Neuron (in vitro differentiated cells): ENCODE data around the gene DES.
A peak's percentile ranks its signal among the peaks of the same experiment; 100 is the strongest.

Experiments
- H2AFZ ChIP-seq: one replicate; pipeline ENCODE4 v1.6.1; 2013; ENCODE audit warnings: low read depth, mild to moderate bottlenecking, inconsistent platforms, low read length, moderate library complexity
- H3K27me3 ChIP-seq: one replicate; pipeline ENCODE4 v1.6.1; 2013; ENCODE audit warnings: low read length; ENCODE audit not compliant: insufficient read depth
- H3K36me3 ChIP-seq: one replicate; pipeline ENCODE4 v1.6.1; 2013; ENCODE audit warnings: low read length; ENCODE audit not compliant: insufficient read depth
- H3K4me1 ChIP-seq: one replicate; pipeline ENCODE4 v1.6.1; 2013; ENCODE audit warnings: low read length; ENCODE audit not compliant: insufficient read depth
- H3K4me3 ChIP-seq: 2 replicates; pipeline ENCODE4 v1.5.1; 2013; ENCODE audit warnings: mild to moderate bottlenecking, low read length, moderate library complexity
- H3K9me3 ChIP-seq: one replicate; pipeline ENCODE4 v1.6.1; 2013; ENCODE audit warnings: low read length

The DES gene

DNA sequence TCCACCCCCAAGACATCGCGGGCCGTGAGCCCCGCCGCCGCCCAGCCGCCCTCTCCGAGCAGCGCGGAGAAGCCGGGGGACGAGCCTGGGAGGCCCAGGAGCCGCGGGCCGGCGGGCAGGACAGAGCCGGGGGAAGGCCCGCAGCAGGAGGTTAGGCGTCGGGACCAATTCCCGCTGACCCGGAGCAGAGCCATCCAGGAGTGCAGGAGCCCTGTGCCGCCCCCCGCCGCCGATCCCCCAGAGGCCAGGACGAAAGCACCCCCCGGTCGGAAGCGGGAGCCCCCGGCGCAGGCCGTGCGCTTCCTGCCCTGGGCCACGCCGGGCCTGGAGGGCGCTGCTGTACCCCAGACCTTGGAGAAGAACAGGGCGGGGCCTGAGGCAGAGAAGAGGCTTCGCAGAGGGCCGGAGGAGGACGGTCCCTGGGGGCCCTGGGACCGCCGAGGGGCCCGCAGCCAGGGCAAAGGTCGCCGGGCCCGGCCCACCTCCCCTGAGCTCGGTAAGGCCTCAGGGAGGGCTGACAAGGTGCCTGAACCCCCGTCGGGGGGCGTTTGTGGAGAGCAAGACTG lies 30.7 kb downstream of the DES start:
- H3K4me3 ChIP-seq: no peak overlapping the region
- no peaks in the 10 kb centered on the region for H3K36me3 ChIP-seq
- H3K27me3 ChIP-seq: no peaks in the 10 kb centered on the region
- no peak overlapping the region for H2AFZ ChIP-seq
- H3K4me1 ChIP-seq: peaks cover 29% of the 10 kb centered on the region
- H3K9me3 ChIP-seq: no peaks in the 10 kb centered on the region

DNA sequence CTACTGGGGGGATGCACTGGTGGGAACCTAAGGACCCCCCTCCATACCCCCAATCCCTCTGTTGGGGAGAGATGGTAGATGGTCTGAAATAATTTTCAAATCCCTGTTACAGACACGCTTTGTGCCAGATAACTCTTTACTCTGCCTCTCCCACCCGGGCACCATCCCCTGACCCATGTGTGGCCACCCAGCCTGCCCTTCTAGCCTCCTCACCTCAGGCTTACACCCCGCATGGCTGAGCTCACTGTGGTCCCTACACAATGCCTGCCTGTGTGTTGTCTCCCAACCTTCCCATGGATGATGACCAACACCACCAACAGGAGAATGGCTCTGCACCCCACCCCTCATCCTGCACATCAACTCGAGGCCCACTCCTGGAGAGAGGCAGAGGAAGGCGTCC lies 31.4 kb downstream of the DES start:
- H3K4me3 ChIP-seq: no peak overlapping the region
- H3K36me3 ChIP-seq: no peaks in the 10 kb centered on the region
- H3K4me1 ChIP-seq: peaks cover 33% of the 10 kb centered on the region
- no peaks in the 10 kb centered on the region for H3K27me3 ChIP-seq
- H3K9me3 ChIP-seq: no peaks in the 10 kb centered on the region
- no peak overlapping the region for H2AFZ ChIP-seq

DNA sequence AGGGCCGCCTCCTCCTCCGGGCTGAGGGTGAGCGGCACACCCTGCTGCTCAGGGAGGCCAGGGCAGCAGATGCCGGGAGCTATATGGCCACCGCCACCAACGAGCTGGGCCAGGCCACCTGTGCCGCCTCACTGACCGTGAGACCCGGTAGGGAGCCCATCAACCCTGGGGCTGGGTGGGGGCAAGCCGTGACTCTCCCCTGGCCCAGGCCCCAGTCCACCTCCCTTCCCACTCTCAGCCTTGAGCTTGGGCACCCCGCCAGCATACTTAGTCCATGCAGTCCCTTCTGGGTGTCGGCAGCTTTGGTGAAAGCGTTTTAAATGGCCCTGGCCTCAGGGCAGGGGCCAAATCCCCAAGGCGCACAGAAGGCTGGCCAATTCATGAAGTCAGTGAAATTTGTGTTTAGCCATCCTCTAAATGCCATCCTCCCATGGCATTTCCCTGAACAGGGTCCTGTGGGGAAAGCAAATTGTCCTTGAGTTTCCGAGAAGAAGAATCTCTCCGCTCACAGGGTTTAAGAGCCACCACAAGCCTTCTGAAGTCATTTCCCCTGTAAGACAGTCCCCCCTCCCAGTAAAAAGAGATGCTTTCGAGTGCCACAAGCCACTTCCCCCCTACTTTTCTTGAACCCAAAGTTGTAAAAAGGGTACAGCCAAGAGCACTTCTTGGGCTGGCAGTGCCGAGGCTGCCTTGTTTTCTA lies 33.6 kb downstream of the DES start:
- no peaks in the 10 kb centered on the region for H3K9me3 ChIP-seq
- no peaks in the 10 kb centered on the region for H3K27me3 ChIP-seq
- peaks cover 15% of the 10 kb centered on the region for H3K4me1 ChIP-seq
- H3K4me3 ChIP-seq: no peak overlapping the region
- no peak overlapping the region for H2AFZ ChIP-seq
- no peaks in the 10 kb centered on the region for H3K36me3 ChIP-seq

DNA sequence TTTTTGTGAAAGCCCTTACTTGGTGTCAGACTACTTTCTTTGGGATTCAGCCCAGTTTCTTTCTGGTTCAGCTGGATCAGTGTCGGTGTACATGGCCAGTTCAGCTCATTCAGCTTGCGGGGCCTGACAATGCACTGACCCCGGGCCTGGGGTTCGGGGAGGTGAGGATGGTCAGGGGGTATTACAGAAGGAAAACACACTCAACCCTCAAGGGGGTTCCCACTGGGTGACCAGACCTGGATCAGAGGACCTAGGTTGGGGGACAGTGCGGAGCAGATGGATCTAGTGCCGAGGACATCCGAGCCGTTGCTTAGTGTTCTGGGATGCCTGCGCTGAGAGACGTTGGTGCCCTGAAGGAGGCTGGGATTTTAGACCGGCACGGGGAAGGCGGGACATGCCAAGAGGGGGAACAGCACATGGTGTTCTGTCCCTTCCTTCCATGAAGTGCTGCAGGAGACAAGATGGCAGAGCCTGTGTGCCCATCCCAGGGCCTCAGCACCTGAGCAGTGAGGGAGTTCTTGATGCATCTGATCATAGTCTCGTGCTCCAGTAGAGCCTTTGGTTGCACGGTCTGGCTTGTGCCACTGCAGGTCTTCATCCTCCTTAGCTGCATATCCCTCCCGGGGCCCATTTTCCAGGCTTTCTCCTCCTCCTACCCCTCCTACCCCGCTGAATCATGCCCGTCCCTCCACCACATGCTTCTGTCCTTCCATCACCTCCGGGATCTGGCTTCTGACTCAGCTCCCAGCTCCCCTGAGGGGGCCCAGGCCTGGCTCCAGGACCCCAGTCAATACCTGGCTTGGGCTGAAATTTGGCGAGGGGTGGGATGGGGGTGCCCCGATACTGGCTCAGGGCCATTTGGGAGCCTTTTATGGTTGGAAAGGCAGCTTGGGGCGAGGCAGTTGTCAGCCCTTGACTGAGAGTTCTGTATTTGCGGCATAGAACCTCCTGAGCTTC lies 34.5 kb downstream of the DES start:
- Histone ChIP-seq H3K9me3 (no peaks in the 10 kb centered on the region), H3K4me1 (peaks cover 13% of the 10 kb centered on the region), H2AFZ (no peak overlapping the region), H3K27me3 (no peaks in the 10 kb centered on the region), H3K36me3 (no peaks in the 10 kb centered on the region), H3K4me3 (no peak overlapping the region)

GRCh38 chr2:219453671-219454590 lies 35.8 kb downstream of the DES start:
- H3K4me1 ChIP-seq: peaks cover 21% of the 10 kb centered on the region
- no peak overlapping the region for H2AFZ ChIP-seq
- no peak overlapping the region for H3K4me3 ChIP-seq
- no peaks in the 10 kb centered on the region for H3K36me3 ChIP-seq
- H3K9me3 ChIP-seq: no peaks in the 10 kb centered on the region
- H3K27me3 ChIP-seq: no peaks in the 10 kb centered on the region

GRCh38 chr2:219455581-219455980 lies 37.4 kb downstream of the DES start:
- H3K4me1 ChIP-seq: peaks cover 36% of the 10 kb centered on the region
- no peak overlapping the region for H3K4me3 ChIP-seq
- H3K9me3 ChIP-seq: no peaks in the 10 kb centered on the region
- H3K36me3 ChIP-seq: no peaks in the 10 kb centered on the region
- no peak overlapping the region for H2AFZ ChIP-seq
- no peaks in the 10 kb centered on the region for H3K27me3 ChIP-seq

GRCh38 chr2:219457784-219458369 lies 39.7 kb downstream of the DES start:
- H3K4me1 ChIP-seq: peaks cover 44% of the 10 kb centered on the region
- H3K9me3 ChIP-seq: no peaks in the 10 kb centered on the region
- H2AFZ ChIP-seq: no peak overlapping the region

DNA sequence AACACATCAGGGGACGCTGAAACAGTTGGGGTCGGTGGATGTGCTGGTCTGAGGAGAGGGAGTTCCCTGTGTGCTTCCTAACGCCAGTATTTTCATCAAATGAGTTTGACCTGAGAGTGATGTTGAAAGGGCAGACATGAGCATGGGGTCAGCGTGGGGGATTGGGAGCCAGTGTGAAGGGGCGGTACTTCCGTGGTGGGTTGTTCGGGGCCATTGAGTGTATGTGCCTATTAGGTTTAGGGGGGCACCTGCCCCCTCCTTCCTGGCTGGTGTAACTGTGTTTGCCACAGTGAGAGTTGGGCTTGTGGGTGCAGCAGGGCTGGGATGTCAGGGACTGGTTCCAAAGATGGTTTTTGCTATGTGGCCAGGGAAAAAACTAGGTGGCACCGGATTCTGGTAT lies 40.8 kb downstream of the DES start:
- H2AFZ ChIP-seq: no peak overlapping the region
- H3K27me3 ChIP-seq: no peaks in the 10 kb centered on the region
- H3K4me3 ChIP-seq: no peak overlapping the region
- H3K4me1 ChIP-seq: peaks cover 34% of the 10 kb centered on the region
- no peaks in the 10 kb centered on the region for H3K9me3 ChIP-seq
- H3K36me3 ChIP-seq: peaks cover 2% of the 10 kb centered on the region

More at GRCh38 chr2:219457784-219458369, 39.7 kb downstream of the DES start:
- no peak overlapping the region for H3K4me3 ChIP-seq
- H3K27me3 ChIP-seq: no peaks in the 10 kb centered on the region
- H3K36me3 ChIP-seq: peaks cover 2% of the 10 kb centered on the region

- Histone ChIP-seq H3K4me3 (no peak overlapping the region), H3K36me3 (peaks cover 2% of the 10 kb centered on the region), H3K27me3 (no peaks in the 10 kb centered on the region), H2AFZ (peak overlapping the region; percentile 21), H3K4me1 (peaks cover 30% of the 10 kb centered on the region), H3K9me3 (no peaks in the 10 kb centered on the region)
Measured at GRCh38 chr2:219459460-219460311, 41.5 kb downstream of the DES start.

DNA sequence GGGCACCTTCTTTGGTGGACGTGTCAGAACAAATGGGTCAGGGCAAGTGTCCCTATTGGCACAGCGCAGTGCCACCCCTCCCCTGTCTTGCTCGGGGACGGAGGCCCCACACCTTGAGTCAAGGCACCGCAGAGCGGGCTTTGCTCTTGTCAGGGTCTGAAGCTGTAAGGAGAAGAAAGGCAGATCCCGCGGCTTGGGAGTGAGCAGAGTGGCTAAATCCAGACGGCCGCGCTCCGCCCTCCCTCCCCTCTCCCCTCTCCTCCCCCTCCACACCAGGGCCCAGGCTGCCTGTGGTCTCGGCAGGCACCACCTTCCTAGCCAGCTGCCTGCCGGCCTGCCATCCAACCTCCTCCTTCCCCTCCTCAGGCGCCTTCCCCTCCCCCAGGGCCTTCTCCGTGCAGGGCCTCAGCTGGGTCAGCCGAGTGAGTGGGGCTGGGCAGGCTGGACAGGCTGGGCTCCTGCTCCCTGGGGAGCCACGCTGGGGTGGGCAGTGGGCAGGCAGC lies 42.3 kb downstream of the DES start:
- Histone ChIP-seq H3K36me3 (peaks cover 2% of the 10 kb centered on the region), H3K27me3 (no peaks in the 10 kb centered on the region), H2AFZ (peak overlapping the region; percentile 21), H3K4me3 (no peak overlapping the region), H3K4me1 (peaks cover 30% of the 10 kb centered on the region), H3K9me3 (no peaks in the 10 kb centered on the region)

DNA sequence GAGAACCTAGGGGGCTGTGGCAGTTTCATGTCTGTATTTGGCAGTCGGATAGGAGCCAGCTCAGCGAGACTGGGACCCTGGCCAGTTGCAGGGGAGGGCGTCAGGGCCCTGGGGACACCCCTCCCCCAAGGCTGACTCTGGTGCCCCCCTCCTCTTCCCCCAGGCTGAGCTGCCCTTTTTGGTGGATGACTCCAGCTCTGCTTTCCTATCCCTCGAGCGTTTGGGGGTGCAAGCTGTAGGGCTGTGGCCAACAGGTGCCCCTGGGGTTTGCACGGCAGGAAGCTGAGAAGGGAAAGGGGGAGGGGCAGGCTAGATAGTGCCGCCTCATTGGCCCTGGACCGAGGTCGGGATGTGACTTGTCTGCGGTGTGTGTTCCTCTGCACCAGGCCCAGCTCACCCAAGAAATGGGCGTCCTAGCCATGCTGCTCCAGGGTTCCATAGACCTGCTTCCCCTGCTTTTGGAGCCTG lies 42.9 kb downstream of the DES start:
- H3K27me3 ChIP-seq: no peaks in the 10 kb centered on the region
- no peak overlapping the region for H3K4me3 ChIP-seq
- peaks cover 2% of the 10 kb centered on the region for H3K36me3 ChIP-seq
- H3K9me3 ChIP-seq: no peaks in the 10 kb centered on the region
- peaks cover 30% of the 10 kb centered on the region for H3K4me1 ChIP-seq
- no peak overlapping the region for H2AFZ ChIP-seq
